HG03135 (cell line): ENCODE data around the gene EFHD1.
"Not testable (repeated sequence)": the region's sequence is repeated elsewhere in the genome, so short reads cannot be mapped to it uniquely, and the experiment has no call there.

Experiments
- ATAC-seq: cut with Tn5 transposase; IDR thresholded peaks from one replicate; pipeline ENCODE4 v1.9.1; 2021; ENCODE audit warnings: mild to moderate bottlenecking, moderate library complexity; ENCODE audit not compliant: unreplicated experiment

The EFHD1 gene

DNA sequence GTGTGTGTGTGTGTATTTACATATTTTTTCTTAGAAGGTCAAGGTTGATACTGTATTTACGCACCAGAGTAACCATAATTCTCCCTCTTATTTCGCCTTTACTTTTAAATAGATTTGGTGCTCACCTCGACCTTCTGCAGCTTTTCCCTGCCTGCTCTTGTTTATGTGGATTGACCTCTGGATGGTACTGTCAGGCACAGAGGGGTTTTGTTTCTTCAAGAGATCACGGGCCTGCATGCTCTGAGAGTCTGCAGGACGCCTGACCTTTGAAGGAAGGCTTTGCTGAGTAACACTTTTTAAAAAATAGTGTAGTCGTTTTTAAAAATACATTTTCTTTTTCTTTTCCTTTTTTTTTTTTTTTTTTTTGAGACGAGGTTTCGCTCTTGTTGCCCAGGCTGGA is 18.1 kb upstream of the EFHD1 start:
- ATAC-seq: no peak

DNA sequence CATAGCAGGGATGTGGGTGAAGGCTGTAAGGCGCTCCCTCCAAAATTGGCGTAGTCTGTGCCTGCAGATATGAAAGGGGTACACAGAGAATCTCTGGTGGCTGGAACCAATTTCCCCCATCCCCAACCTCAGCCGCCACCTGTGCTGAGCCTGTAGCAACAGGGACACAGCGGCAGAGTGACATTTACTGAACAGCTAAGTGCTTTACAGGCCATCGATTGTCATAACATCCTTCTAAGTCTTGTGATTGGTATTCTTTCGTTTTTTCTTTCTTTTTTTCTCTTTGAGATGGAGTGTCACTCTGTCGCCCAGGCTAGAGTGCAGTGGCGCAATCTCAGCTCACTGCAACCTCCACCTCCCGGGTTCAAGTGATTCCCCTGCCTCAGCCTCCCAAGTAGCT is 12.2 kb upstream of the EFHD1 start:
- no peak for ATAC-seq

DNA sequence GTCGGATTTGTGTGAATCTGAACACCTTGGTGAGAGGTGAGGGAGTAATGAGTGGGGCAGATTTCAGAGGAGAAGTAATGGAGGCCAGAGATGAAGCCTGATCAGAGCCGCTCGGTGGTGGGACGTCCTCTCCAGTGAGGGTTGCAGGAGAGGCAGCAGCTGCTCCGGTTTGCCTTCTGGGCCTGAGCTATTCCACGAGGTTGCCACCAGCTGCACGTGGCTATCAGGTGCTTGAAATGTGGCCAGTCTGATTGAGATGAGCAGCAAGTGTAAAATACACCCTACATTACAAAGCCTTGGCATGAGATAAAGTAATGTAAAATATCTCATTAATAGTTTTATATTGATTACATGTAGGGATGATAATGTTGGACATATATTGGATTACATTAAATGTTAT is 10.8 kb upstream of the EFHD1 start:
- ATAC-seq: no peak

DNA sequence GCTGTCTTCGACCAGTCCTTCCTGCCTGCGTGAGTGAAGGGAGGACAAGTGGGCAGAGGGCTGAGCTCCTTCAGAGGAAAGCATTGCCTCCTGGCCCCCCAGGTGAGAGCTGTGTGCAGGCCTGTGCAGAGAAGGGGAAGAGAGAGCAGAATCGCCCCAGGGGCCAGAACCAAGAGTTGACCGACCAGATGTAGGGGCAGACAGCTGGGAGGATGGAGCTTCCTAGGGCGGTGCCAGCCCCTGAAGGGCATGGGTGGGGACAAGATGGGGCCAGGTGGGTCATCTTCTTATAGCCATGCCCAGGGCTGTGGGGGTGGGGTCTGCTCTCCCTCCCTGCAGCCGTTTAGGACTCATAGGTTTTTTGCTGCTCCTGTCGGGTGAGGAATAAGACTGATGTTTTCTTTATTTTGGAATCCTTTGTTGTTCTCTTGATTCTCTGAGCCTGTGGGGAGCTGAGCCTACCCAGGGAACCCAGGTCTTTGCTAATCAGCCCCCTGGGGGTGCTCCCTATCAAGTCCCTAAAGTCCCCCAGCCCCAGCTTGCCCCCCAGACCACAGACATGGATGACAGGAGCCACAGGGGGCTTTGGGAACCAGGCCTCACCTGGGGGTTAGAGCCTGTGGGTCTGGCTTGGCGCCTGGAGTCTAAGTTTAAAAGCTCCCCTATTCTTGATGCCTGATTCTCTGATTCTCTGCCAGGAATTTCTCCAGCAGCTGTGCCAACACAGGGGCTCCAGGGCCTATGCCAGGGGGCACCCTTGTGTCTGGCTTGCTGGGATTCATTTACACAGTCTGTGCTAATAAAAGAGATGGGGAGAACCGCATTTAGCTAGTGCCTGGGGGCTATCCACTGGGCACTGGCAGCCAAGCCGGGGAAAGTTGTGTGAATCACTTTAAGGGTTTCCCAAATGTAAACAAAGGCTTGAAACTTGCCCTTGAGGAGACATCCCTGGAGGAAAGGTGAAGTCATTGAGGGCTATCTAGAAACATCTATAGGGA is 9.3 kb upstream of the EFHD1 start:
- ATAC-seq: no peak

DNA sequence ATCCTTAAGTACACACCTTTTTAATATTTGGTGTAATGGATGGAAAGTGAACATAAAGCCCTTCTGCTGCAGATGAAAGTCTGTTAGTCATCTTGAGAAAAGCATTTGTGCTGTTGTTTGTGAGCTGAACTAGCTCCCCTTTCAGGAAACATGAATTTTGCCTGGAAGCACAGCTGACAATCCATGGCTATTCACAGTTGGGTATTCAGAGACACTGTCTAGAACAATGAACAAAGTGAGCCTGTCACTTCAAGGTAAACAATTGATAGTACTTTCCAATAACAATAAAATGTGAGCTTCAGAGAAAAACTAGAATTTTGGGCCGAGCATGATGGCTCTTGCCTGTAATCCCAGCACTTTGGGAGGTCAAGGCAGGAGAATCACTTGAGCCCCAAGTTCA is 6.8 kb upstream of the EFHD1 start:
- no peak for ATAC-seq

DNA sequence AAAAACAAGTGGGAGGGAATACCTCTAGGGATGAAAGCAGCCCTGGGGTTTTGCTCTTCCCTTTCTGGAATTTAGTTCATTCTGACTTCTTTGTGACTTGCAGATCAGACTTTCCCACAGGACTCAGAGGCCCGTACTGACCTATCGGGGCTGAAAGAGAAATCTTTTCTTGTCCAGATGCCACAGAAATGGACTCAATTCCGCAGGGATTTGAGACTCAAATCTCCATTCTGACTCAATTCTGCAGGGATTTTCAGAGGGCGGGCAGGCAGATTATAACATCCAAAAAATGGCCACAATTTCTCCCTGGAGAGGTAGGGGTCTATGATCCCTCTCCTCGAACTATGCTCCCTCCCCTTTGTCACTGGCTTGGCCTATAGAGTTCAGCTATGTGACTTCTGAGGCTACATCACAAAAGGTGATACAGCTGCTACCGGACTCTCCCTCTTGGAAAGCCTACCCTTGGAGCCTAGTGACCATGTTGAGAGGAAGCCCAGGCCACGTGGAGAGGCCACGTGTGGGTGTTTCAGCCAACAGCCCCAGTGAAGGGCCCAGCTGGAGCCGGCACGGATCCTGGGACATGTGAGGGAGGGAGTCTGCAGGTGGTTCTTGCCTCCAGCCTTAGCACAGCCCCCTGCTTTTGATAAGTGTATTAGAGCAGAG is 4.8 kb upstream of the EFHD1 start:
- no peak for ATAC-seq

DNA sequence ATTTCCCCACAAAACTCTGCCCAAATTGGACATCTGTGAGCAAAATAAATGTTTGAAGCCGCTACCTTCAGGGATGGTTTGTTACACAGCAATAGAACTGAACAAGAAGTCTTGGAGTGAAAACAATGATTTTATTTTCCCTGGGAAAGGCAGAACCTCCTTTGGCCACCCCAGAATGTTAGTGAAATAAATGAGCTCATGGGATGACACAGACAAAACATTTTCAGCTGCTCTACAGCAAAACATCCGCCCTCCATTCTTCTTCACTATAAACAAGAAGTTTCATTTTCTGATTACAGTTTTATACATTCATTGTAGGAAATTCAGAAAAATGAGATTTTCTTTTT is 4.3 kb upstream of the EFHD1 start:
- no peak for ATAC-seq

DNA sequence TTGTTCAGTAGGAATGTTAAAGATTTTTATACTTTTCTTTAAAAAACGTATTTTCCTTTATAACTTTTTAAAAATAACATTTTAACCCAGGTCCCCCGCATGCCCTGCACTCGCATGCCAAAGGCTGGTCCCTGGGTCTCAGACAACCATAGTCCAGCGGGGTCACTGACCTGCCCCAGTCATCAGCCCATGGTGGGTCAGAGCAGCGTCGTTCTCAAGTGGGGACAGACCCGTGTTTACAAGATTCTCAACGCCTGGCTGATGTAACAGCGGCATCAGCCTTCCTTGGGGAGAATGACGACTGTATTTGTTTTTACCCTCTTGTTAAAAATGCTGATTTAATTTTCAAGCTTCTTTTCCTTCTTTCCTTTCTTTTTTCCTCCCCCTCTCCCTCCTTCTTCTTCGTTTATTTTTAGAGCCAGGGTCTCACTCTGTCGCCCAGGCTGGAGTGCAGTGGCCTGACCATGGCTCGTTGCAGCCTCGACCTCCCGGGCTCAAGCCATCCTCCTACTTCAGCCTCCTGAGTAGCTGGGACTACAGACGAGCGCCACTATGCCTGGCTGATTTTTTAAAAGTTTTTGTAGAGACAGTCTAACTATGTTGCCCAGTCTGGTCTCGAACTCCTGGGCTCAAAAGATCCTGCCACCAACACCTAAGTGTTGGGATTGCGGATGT is 1.0 kb upstream of the EFHD1 start:
- no peak for ATAC-seq

DNA sequence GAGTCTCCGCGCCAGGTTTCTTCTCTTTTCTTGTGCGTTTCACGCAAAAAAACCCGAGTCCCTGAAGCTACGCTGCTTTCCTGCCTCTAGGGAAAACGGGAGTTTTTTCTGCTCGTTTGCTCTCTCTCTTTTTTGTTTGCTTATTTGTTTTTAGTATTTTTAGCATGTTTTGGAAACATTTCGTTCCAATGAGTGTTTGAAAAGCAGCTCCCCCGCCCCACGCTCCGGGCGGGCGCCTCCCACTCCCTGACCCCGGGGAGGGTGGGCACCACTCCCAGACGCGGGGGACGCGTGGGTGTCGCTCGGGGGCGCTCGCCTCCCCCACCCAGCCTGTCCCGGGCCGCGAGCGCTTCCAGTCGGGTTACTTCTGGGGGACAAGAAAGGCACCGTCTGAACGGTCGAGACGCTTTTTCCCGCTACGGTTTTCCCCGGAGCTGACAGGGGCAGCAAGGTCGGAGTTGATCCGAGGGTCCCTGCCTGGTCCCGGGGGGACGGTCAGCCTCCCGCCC is 446 bp upstream of the EFHD1 start:
- ATAC-seq: no peak

DNA sequence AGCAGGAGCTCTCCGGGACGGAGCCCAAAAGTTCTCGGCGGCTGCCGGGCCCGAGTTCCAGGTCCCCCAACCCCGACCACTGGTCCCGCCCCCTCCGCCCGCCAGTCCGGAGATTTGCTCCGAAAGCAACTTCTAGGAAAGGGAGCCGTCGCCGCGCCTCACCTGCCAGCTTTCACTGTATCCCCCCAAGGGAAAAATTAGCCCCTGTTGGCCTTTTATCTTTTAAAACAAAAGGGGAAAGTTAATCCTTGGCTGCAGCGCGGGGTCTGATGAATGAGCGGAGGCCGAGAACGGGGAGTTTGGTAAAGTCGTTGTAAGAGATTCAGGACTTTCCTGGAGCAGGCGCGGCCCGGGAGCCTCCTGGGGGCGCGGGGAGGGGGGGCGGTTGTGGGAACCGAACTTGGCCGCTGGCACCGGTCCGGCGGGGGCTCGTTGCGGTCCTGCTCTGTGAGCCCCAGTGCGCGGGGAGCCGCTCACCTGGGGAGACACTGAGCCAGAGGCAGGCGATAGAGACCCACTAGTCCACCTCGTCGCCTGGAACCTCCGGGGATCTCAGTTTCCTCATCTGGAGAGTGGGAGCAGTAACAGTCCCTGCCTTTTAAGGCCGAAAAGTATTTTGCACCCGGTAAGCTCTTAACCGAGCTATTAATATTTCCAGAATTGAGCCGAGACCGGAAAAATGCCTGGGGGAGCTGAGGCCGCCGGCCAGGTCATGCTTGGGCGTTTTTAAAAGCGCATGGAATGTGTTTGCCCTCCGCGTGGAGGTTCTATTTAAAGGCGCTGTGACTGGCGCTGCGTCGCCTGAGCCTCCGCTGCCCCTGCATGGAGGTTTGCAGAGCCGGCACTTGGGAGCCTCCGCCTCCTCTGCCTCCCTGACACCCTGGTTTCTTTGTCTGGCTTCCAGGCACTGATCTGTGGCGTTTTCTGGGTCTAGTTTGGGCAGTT is 1.1 kb downstream of the EFHD1 start:
- ATAC-seq: no peak

DNA sequence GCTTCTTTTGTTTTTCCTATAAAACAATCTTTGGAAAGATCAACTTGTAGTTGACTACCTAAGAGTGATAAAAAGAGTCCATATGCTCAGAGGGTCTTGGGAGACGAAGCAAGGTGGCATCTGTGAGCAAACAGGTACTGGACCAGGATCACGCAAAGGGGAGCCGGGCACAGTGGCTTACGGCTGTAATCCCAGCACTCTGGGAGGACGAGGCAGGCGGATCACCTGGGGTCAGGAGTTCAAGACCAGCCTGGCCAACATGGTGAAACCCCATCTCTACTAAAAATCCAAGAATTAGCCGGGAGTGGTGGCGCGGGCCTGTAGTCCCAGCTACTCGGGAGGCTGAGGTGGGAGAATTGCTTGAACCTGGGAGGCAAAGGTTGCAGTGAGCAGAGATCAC is 2.0 kb downstream of the EFHD1 start:
- not testable (repeated sequence) for ATAC-seq

DNA sequence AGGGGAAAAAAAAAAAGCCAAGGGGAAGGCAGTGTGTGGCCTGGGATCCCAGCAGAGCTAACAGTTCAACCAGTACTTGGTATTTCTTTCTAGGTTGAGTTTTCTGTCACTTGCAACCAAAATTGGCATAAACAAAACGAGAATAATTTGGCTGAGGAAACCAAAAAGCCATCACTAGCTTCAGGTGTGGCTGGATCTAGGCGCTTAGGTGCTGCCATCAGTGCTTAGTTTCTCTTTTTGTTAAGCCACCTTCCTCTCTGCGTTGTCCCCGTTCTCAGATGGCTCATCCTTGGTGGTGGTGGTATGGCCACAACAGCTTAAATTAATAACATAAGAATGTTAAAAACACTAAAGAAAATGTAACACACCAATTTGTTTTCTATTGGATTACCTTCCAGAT is 2.4 kb downstream of the EFHD1 start:
- no peak for ATAC-seq

DNA sequence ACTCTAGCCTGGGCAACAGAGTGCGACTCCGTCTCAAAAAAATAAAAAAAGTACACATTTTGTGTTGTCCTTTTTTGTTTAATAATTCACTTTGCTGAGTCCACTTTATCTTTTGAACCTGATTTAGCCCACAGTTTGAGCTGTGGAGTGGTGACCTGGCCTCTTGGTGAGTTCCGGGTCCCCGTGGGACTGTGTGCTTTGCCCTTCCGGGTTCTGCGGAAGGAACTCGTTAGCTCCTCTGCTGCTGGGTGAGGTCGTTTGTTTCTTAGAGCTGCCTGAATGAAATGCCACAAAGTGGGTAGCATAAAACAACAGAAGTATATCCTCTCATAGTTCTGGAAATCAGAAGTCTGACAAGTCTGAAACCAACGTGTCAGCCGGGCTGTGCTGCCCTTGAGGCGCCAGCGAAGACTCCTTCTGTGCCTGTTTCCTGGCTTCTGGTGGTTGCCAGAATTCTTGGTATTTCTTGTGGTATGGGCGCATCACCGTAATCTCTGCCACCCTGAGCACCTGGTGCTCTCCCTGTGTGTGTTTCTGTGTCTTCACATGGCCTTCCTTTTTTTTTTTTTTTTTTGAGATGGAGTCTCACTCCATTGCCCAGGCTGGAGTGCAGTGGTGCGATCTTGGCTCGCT is 3.5 kb downstream of the EFHD1 start:
- ATAC-seq: no peak

DNA sequence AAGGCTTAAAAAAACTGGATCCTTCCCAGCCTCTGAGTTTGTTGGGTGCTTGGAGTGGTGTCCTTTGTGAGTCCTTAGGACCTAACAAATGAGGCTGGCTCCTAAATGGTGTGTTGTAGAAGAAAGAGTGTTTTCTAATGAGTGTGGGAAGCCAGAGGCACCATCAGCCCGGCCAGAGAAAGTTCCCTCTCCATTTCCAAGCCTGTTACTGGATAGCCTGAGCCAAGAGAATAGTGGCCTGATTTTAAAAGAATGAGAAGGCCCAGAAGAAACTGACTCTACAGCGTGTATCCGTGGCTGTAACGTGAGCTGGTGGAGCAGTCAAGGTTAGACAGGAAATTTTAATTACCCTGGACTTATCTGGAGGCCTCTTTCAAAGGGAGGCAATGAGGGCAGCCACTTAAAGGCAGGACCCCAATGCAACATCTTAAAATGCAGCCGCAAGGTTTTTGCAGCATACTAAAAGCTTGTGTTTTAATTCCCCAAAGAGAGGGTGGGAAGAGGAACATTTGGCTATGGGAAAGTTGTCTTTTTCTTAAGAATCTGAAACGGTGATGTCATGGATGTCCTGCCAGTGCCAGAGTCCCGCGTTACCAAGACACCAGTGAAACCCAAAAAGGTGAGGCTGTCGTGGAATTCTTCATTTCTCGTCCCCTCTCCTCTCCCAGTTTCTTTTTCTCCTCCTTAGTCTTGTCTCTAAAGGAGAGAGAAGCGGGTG is 4.6 kb downstream of the EFHD1 start:
- no peak for ATAC-seq

DNA sequence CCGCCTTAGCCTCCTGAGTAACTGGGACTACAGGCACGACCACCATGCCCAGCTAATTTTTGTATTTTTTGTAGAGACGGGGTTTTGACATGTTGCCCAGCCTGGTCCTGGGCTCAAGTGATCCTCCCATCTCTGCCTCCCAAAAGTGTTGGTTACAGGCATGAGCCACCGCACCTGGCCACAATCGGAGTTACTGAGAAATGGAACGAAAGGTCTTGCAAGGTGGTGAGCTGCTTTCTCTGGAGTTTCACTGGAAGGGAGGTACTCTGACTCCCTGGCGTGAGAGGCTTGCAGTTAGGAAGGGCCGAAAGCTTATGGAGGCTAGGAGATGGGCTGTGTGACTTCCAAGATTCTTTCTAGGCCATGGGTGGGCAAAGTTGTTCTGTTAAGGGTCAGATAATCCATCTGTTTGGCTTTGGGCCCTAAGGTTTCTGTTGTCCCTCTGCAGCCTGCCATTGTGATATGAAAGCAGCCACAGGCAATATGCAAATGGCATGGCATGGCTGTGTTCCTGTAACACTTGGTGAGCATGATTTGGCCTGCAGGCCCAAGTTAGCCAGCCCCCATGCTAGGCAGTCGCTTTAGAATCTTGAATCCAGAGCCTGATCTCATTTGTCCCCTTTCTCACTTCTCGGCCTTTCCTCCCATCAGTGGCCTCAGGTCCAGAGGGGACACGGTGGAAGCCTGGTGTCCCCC is 7.9 kb downstream of the EFHD1 start:
- no peak for ATAC-seq

DNA sequence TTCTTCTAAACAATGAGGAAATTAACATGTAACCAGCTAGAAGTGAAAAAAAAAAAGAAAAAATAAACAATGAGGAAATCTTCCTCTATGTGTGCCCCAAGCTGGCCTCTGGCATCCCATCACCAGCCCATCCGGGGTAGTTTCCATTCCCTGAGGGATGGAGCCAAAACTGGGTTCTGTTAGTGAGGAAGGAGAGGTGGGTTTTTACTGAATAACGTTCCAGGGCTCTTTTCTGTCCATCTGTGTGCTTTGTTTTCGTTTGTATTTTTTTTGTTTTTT is 9.7 kb downstream of the EFHD1 start:
- no peak for ATAC-seq

DNA sequence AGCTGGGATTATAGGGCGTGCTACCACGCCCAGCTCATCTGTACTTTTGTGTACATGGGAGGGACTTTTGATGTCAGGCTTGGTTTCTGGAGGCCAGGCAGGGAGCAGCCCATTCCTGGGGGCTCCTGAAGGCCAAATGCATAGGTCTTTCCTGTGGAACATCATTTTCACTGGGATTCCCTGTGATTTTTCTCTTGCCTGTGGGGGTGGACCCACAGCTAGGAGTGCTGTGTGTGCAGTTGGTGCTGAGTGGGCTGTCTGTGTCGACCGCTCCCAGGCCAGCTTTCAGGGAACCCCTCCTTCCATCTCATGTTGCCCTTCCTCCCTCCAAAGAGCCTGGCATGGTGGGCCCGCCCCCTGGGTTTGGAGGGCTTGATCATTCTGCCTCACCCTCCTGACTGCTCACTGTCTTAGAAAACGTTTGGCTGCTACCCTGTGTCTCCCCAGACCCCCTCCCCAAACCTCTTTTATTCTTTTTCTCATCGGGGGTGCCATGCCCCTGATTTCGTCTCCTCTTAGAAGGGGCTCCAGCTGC is 10.5 kb downstream of the EFHD1 start:
- no peak for ATAC-seq

DNA sequence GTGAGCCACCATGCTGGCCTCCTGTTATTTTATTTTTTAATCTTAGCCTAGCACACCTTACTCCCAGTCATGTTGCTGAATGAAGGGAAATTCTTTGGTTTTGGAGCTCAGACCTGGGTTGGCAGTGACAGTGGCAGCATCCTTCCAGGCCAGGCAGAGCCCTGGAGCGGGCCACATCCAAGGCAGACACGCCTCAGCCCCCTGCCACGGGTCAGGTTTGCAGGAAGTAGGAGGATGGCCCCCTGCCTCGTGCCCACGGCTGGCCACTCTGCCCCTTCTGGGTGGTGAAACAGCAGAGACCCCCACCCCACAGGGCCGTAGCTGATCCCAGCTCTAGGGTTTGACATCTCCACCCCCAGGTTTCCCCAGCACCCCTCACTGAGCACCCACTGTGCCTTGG is 11.7 kb downstream of the EFHD1 start:
- ATAC-seq: no peak

DNA sequence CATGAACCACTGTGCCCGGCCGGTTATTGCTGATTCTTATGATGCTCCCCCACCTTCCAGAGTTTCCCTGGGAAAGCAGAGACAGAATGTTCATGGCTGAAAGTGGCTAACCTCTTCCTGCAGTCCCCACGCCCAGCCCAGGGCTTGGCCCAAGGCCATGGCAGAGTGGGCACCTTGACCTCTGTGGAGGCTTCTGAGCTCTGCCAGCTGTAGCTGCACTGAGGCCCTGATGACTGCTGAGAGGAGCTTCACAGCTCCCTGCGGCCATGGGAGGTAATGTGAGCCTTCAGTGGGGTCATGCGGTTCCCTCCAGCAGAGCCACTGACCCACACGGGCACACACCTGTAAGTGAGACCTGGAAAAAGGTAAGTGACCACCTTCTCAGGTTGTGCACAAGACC is 13.3 kb downstream of the EFHD1 start:
- ATAC-seq: no peak
